Measurements from ENCODE around the gene FANCI.

FANCI gene

DNA sequence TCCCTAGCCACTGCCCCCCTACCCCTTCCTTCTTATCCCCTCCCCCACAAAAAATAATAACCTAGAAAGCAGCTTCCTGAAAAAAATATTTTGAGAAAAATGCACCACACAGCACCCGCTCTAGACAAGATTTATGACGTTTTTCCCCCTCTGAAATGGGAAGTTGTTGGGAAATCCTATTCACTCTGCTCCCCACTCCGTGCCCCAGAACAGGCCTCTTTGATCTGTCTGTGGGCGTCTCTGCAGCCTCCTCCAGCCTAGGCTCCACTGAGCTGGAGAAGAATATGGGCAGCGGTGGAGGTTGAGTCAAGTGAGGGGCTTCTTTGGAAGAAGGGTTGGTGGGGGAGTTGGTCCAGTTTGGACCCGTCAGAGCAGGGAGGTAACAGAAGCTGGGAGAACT is 119.4 kb downstream of the FANCI start:
- no peak for DNase-seq

- DNase-seq = no peak
Observed at GRCh38 chr15:89363770-89364169, 120.0 kb downstream of the FANCI start.

- peak; percentile 36 for DNase-seq
Observed at GRCh38 chr15:89364341-89364740, 120.6 kb downstream of the FANCI start.

DNA sequence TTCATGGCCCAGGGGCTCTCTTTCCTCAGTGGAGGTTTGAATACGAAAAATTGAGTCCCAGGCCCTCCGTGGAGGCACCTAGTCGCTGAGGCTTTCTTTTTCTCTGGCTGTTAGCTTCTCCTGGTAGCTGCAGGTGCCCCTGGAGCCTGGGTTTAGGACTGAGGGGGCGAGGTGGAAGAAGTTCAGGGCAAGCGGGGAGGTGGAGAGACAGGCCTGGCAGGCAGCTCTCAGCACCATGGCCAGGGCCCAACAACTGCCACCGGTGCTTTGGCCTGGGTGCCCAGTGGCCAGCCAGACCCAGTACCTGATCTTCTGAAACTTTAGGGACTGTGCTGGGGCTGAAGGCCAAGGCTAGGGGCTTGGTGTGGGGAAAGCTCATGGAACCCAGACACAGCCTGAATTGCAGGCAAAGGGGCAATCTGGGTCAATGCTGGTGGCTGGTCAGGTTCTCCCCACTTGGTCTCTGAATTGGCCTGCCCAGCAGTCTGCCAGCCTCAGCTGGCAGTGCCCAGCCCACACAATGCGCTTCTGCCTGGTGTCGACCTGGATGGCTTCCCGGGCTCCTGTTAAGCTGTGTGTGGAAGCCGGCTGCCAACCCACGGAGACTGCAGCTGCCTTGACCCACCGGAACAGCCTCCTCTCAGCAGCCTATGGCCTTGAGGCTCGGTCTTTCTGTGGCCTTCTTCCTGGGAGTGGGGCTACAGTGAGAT is 121.1 kb downstream of the FANCI start:
- DNase-seq = no peak

GRCh38 chr15:89365462-89366065 is 121.8 kb downstream of the FANCI start:
- DNase-seq = no peak

Data from CD4-positive, alpha-beta T cell treated with Interleukin-15 for 1 hour (primary cell).